SK-N-SH treated with all-trans-retinoic acid at 6 μM for 48 hours (cell line): Measurements from ENCODE around the gene GOSR2.

Experiments used
- TCF4 ChIP-seq: fragments of 250-450 bp; sonication (Bioruptor Pico); IDR thresholded peaks from 2 replicates; pipeline ENCODE4 v1.8.0; 2021; ENCODE audit warnings: mild to moderate bottlenecking, moderate library complexity, borderline replicate concordance
- TF ChIP-seq, protein P1 (sequence below): fragments of 250-450 bp; sonication (Bioruptor Pico); IDR thresholded peaks from 2 replicates; pipeline ENCODE4 v1.5.0; 2020; ENCODE audit warnings: mild to moderate bottlenecking, moderate library complexity
- TF ChIP-seq, protein P2 (sequence below): fragments of 250-450 bp; sonication (Bioruptor Pico); IDR thresholded peaks from 2 replicates; pipeline ENCODE4 v1.5.1; 2020; ENCODE audit warnings: low read depth, mild to moderate bottlenecking, moderate library complexity
- TF ChIP-seq, protein P3 (sequence below): fragments of 250-450 bp; sonication (Bioruptor Pico); IDR thresholded peaks from 2 replicates; pipeline ENCODE4 v1.8.0; 2021; ENCODE audit warnings: low read depth, mild to moderate bottlenecking, moderate library complexity, borderline replicate concordance

DNA sequence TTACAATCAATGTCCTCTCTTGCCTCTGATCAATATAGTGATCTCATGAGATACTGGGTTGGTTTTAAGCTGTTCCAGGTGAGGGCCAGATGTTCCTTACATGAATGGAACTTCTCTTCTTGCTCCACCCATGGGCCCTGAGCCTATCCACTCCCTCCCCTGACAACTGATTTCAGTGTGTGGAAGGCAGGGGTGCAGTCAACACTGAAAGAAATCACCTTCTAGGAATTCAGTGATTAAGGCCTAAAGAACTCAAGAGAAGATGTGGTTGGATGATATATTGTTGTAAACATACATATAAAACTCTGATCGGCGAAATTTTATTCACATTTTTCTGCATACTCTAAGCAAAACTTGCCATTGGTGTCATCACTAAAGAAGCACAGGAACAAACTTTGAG lies 6.7 kb upstream of the GOSR2 start:
- TF ChIP-seq TCF4 (CRISPR knock-in tag): no peak
- TF ChIP-seq, protein P1, sequence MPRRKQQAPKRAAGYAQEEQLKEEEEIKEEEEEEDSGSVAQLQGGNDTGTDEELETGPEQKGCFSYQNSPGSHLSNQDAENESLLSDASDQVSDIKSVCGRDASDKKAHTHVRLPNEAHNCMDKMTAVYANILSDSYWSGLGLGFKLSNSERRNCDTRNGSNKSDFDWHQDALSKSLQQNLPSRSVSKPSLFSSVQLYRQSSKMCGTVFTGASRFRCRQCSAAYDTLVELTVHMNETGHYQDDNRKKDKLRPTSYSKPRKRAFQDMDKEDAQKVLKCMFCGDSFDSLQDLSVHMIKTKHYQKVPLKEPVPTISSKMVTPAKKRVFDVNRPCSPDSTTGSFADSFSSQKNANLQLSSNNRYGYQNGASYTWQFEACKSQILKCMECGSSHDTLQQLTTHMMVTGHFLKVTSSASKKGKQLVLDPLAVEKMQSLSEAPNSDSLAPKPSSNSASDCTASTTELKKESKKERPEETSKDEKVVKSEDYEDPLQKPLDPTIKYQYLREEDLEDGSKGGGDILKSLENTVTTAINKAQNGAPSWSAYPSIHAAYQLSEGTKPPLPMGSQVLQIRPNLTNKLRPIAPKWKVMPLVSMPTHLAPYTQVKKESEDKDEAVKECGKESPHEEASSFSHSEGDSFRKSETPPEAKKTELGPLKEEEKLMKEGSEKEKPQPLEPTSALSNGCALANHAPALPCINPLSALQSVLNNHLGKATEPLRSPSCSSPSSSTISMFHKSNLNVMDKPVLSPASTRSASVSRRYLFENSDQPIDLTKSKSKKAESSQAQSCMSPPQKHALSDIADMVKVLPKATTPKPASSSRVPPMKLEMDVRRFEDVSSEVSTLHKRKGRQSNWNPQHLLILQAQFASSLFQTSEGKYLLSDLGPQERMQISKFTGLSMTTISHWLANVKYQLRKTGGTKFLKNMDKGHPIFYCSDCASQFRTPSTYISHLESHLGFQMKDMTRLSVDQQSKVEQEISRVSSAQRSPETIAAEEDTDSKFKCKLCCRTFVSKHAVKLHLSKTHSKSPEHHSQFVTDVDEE: no peak
- TF ChIP-seq, protein P2, sequence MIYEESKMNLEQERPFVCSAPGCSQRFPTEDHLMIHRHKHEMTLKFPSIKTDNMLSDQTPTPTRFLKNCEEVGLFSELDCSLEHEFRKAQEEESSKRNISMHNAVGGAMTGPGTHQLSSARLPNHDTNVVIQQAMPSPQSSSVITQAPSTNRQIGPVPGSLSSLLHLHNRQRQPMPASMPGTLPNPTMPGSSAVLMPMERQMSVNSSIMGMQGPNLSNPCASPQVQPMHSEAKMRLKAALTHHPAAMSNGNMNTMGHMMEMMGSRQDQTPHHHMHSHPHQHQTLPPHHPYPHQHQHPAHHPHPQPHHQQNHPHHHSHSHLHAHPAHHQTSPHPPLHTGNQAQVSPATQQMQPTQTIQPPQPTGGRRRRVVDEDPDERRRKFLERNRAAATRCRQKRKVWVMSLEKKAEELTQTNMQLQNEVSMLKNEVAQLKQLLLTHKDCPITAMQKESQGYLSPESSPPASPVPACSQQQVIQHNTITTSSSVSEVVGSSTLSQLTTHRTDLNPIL: no peak
- TF ChIP-seq, protein P3, sequence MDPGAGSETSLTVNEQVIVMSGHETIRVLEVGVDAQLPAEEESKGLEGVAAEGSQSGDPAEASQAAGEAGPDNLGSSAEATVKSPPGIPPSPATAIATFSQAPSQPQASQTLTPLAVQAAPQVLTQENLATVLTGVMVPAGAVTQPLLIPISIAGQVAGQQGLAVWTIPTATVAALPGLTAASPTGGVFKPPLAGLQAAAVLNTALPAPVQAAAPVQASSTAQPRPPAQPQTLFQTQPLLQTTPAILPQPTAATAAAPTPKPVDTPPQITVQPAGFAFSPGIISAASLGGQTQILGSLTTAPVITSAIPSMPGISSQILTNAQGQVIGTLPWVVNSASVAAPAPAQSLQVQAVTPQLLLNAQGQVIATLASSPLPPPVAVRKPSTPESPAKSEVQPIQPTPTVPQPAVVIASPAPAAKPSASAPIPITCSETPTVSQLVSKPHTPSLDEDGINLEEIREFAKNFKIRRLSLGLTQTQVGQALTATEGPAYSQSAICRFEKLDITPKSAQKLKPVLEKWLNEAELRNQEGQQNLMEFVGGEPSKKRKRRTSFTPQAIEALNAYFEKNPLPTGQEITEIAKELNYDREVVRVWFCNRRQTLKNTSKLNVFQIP: no peak
